Stomach smooth muscle (tissue), 2 donors: ENCODE data around the gene ALDH8A1.

Experiments used
- H3K27ac ChIP-seq: one replicate; pipeline ENCODE4 v1.7.0; 2013; ENCODE audit warnings: mild to moderate bottlenecking, low read length, inconsistent platforms
- H3K27me3 ChIP-seq, 2 donors: one replicate each; pipeline ENCODE4 v1.7.0; 2013; ENCODE audit warnings: low read length in 2 of 2; ENCODE audit not compliant: insufficient read depth in 2 of 2, control insufficient read depth in 1 of 2
- H3K36me3 ChIP-seq, 2 donors: one replicate each; pipeline ENCODE4 v1.7.0; 2013; ENCODE audit warnings: low read length in 2 of 2; ENCODE audit not compliant: control insufficient read depth in 2 of 2, insufficient read depth in 2 of 2
- H3K4me1 ChIP-seq: one replicate; pipeline ENCODE4 v1.7.0; 2013; ENCODE audit warnings: low read length; ENCODE audit not compliant: control insufficient read depth, insufficient read depth
- H3K4me3 ChIP-seq, 2 donors: one replicate each; pipeline ENCODE4 v1.7.0; 2013; ENCODE audit warnings: low read length in 2 of 2
- H3K9ac ChIP-seq, 2 donors: one replicate each; pipeline ENCODE4 v1.7.0; 2013; ENCODE audit warnings: low read length in 2 of 2, mild to moderate bottlenecking in 1 of 2
- H3K9me3 ChIP-seq, 2 donors: one replicate each; pipeline ENCODE4 v1.7.0; 2013; ENCODE audit warnings: low read length in 2 of 2; ENCODE audit not compliant: control insufficient read depth in 2 of 2
- donor health status: healthy.
- donor health status: Pancreatic carcinoma.

The ALDH8A1 gene

GRCh38 chr6:134951494-134952263 lies 1.8 kb upstream of the ALDH8A1 start:
- no peaks in the 10 kb centered on the region for H3K36me3 ChIP-seq
- no peak overlapping the region for H3K4me3 ChIP-seq
- H3K9ac ChIP-seq = no peak overlapping the region
- H3K27me3 ChIP-seq = no peaks in the 10 kb centered on the region
- no peaks in the 10 kb centered on the region for H3K4me1 ChIP-seq
- peaks cover 0 to under 1% of the 10 kb centered on the region in 2 donors for H3K9me3 ChIP-seq
- H3K27ac ChIP-seq = no peak overlapping the region

- no peak overlapping the region for H3K4me3 ChIP-seq
- peaks cover 0 to 3% of the 10 kb centered on the region in 2 donors for H3K9me3 ChIP-seq
- no peaks in the 10 kb centered on the region for H3K27me3 ChIP-seq
- H3K9ac ChIP-seq = no peak overlapping the region
- H3K27ac ChIP-seq = no peak overlapping the region
- H3K36me3 ChIP-seq = no peaks in the 10 kb centered on the region
- no peaks in the 10 kb centered on the region for H3K4me1 ChIP-seq
These were observed 581 bp upstream of the ALDH8A1 start for GRCh38 chr6:134950482-134950881.

GRCh38 chr6:134948691-134949090 lies 1.2 kb downstream of the ALDH8A1 start:
- Histone ChIP-seq H3K27ac (no peak overlapping the region), H3K4me3 (no peak overlapping the region), H3K4me1 (no peaks in the 10 kb centered on the region), H3K9ac (no peak overlapping the region), H3K27me3 (no peaks in the 10 kb centered on the region), H3K9me3 (peaks cover 0 to 3% of the 10 kb centered on the region in 2 donors), H3K36me3 (no peaks in the 10 kb centered on the region)

GRCh38 chr6:134948142-134948541 lies 1.8 kb downstream of the ALDH8A1 start:
- Histone ChIP-seq H3K27ac (no peak overlapping the region), H3K9me3 (peaks cover 0 to 3% of the 10 kb centered on the region in 2 donors), H3K36me3 (no peaks in the 10 kb centered on the region), H3K4me1 (no peaks in the 10 kb centered on the region), H3K27me3 (no peaks in the 10 kb centered on the region), H3K9ac (no peak overlapping the region), H3K4me3 (no peak overlapping the region)

GRCh38 chr6:134945045-134945444 lies 4.9 kb downstream of the ALDH8A1 start:
- peaks cover 0 to 3% of the 10 kb centered on the region in 2 donors for H3K9me3 ChIP-seq
- no peaks in the 10 kb centered on the region for H3K4me1 ChIP-seq
- no peak overlapping the region for H3K9ac ChIP-seq
- H3K4me3 ChIP-seq = no peak overlapping the region
- no peaks in the 10 kb centered on the region for H3K27me3 ChIP-seq
- no peak overlapping the region for H3K27ac ChIP-seq
- H3K36me3 ChIP-seq = no peaks in the 10 kb centered on the region

GRCh38 chr6:134943522-134944111 lies 6.3 kb downstream of the ALDH8A1 start:
- no peak overlapping the region for H3K4me3 ChIP-seq
- no peaks in the 10 kb centered on the region for H3K36me3 ChIP-seq
- peaks cover 0 to 3% of the 10 kb centered on the region in 2 donors for H3K9me3 ChIP-seq
- no peak overlapping the region for H3K27ac ChIP-seq
- no peaks in the 10 kb centered on the region for H3K27me3 ChIP-seq
- H3K9ac ChIP-seq = no peak overlapping the region
- H3K4me1 ChIP-seq = no peaks in the 10 kb centered on the region

GRCh38 chr6:134938896-134939295 lies 11.0 kb downstream of the ALDH8A1 start:
- H3K9ac ChIP-seq = no peak overlapping the region
- H3K27ac ChIP-seq = no peak overlapping the region
- H3K9me3 ChIP-seq = no peaks in the 10 kb centered on the region
- no peaks in the 10 kb centered on the region for H3K36me3 ChIP-seq
- H3K4me3 ChIP-seq = no peak overlapping the region
- no peaks in the 10 kb centered on the region for H3K27me3 ChIP-seq
- no peaks in the 10 kb centered on the region for H3K4me1 ChIP-seq

GRCh38 chr6:134937426-134937825 lies 12.5 kb downstream of the ALDH8A1 start:
- no peak overlapping the region for H3K27ac ChIP-seq
- H3K36me3 ChIP-seq = no peaks in the 10 kb centered on the region
- no peaks in the 10 kb centered on the region for H3K9me3 ChIP-seq

GRCh38 chr6:134936931-134937330 lies 13.0 kb downstream of the ALDH8A1 start:
- H3K36me3 ChIP-seq = no peaks in the 10 kb centered on the region
- no peaks in the 10 kb centered on the region for H3K27me3 ChIP-seq
- H3K4me1 ChIP-seq = no peaks in the 10 kb centered on the region
- H3K4me3 ChIP-seq = no peak overlapping the region
- H3K27ac ChIP-seq = no peak overlapping the region
- no peak overlapping the region for H3K9ac ChIP-seq
- no peaks in the 10 kb centered on the region for H3K9me3 ChIP-seq

More at GRCh38 chr6:134937426-134937825, 12.5 kb downstream of the ALDH8A1 start:
- Histone ChIP-seq H3K4me3 (no peak overlapping the region), H3K9ac (no peak overlapping the region), H3K27me3 (no peaks in the 10 kb centered on the region), H3K4me1 (no peaks in the 10 kb centered on the region)

GRCh38 chr6:134936476-134936875 lies 13.4 kb downstream of the ALDH8A1 start:
- Histone ChIP-seq H3K9ac (no peak overlapping the region), H3K27me3 (no peaks in the 10 kb centered on the region), H3K27ac (no peak overlapping the region), H3K36me3 (no peaks in the 10 kb centered on the region), H3K4me3 (no peak overlapping the region), H3K4me1 (no peaks in the 10 kb centered on the region), H3K9me3 (no peaks in the 10 kb centered on the region)
